Left ventricle myocardium inferior (tissue), 1 donor: ENCODE data around the gene TCF7L1. TPM values are rescaled to one million over a fixed set of nuclear protein-coding genes. Genes with fewer than 3 reads are reported as not detected.

Source experiments
- DNase-seq: peaks from one replicate; pipeline ENCODE4 v3.0.0-alpha.2; 2020
- H3K27ac ChIP-seq: fragments of 200-600 bp; replicated peaks from 2 replicates; pipeline ENCODE4 v1.8.0; 2021
- H3K27me3 ChIP-seq: fragments of 200-600 bp; 2 replicates; pipeline ENCODE4 v1.8.0; 2021; ENCODE audit warnings: low read depth
- H3K36me3 ChIP-seq: fragments of 200-600 bp; 2 replicates; pipeline ENCODE4 v1.8.0; 2021
- H3K4me1 ChIP-seq: fragments of 200-600 bp; 2 replicates; pipeline ENCODE4 v1.8.0; 2021
- H3K4me3 ChIP-seq: fragments of 200-600 bp; 2 replicates; pipeline ENCODE4 v1.8.0; 2021; ENCODE audit warnings: mild to moderate bottlenecking, moderate library complexity
- H3K9me3 ChIP-seq: fragments of 200-600 bp; replicated peaks from 2 replicates; pipeline ENCODE4 v1.8.0; 2021
- intact Hi-C: fragments of 100-400 bp; cut with micrococcal nuclease; formaldehyde crosslinking; loops from one replicate; pipeline ENCODE4 v1.11.0; 2022
- total RNA-seq: library from RNA; stranded (reverse); fragmentation: NEBNext Ultra II Directional; extraction: Animal tissue kit (Norgen Biotek cat#: 25700); gene quantifications from one replicate; pipeline ENCODE4 v1.2.1, GENCODE V29; 2021
- TF ChIP-seq, protein P1 (sequence below): fragments of 200-600 bp; IDR thresholded peaks from 2 replicates; pipeline ENCODE4 v1.8.0; 2021; ENCODE audit warnings: antibody characterized with exemption, mild to moderate bottlenecking, borderline replicate concordance
- donor health status: DM: no; HTN: yes; CAD: no; lungs with severe emphysema.

Gene TCF7L1
- total RNA-seq, 1 donor from 2014 or later = 7.0 TPM

GRCh38 chr2:85164145-85164569, 31.0 kb downstream of the TCF7L1 start:
- TF ChIP-seq, protein P1, sequence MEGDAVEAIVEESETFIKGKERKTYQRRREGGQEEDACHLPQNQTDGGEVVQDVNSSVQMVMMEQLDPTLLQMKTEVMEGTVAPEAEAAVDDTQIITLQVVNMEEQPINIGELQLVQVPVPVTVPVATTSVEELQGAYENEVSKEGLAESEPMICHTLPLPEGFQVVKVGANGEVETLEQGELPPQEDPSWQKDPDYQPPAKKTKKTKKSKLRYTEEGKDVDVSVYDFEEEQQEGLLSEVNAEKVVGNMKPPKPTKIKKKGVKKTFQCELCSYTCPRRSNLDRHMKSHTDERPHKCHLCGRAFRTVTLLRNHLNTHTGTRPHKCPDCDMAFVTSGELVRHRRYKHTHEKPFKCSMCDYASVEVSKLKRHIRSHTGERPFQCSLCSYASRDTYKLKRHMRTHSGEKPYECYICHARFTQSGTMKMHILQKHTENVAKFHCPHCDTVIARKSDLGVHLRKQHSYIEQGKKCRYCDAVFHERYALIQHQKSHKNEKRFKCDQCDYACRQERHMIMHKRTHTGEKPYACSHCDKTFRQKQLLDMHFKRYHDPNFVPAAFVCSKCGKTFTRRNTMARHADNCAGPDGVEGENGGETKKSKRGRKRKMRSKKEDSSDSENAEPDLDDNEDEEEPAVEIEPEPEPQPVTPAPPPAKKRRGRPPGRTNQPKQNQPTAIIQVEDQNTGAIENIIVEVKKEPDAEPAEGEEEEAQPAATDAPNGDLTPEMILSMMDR = no peak
- H3K27me3 ChIP-seq = no peaks in the 10 kb centered on the region
- no peaks in the 10 kb centered on the region for H3K36me3 ChIP-seq
- H3K9me3 ChIP-seq = no peaks in the 10 kb centered on the region
- H3K4me3 ChIP-seq = no peak overlapping the region
- no peak overlapping the region for H3K27ac ChIP-seq
- peaks cover 64% of the 10 kb centered on the region for H3K4me1 ChIP-seq
- intact Hi-C loops = no loop called here
- no peak for DNase-seq

DNA sequence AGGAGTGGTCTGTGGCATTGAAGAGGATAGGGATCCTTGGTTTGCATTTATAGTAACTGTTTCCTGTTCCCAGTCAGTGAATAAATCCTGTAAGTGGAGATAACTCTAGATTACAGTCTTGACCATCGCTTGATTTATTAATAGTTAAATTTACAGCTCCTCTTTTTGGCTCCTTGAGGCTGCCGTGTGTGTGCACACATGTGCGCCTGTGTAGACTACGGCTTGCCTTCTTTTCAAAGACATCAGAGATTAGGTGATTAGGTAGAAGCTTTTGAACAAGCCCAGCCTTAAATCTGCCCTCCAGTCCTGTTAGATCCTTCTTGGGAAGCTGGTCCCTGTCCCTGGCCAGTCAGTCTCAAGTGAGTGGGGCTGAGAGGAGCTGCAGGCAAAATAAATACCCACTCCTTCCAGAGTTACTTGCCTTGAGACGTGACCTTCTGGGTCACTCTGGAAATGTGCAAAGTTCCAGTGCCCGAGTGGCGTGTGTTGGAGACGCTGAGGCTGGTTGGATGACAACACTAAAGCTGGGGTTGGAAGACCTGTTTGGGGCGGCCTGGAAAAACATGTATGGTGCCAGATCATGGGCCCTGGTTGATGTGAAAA, 32.0 kb downstream of the TCF7L1 start:
- peaks cover 54% of the 10 kb centered on the region for H3K4me1 ChIP-seq
- no peak for DNase-seq
- H3K9me3 ChIP-seq = no peaks in the 10 kb centered on the region
- H3K36me3 ChIP-seq = no peaks in the 10 kb centered on the region
- no peaks in the 10 kb centered on the region for H3K27me3 ChIP-seq
- no peak overlapping the region for H3K27ac ChIP-seq
- TF ChIP-seq, protein P1 = no peak
- H3K4me3 ChIP-seq = no peak overlapping the region
- intact Hi-C loops = no loop called here

GRCh38 chr2:85166021-85166420, 32.8 kb downstream of the TCF7L1 start:
- no peaks in the 10 kb centered on the region for H3K9me3 ChIP-seq
- no peaks in the 10 kb centered on the region for H3K36me3 ChIP-seq
- no peaks in the 10 kb centered on the region for H3K27me3 ChIP-seq
- DNase-seq = no peak
- H3K4me3 ChIP-seq = no peak overlapping the region
- H3K4me1 ChIP-seq = peaks cover 48% of the 10 kb centered on the region
- intact Hi-C loops = no loop called here
- TF ChIP-seq, protein P1 = no peak
- no peak overlapping the region for H3K27ac ChIP-seq

DNA sequence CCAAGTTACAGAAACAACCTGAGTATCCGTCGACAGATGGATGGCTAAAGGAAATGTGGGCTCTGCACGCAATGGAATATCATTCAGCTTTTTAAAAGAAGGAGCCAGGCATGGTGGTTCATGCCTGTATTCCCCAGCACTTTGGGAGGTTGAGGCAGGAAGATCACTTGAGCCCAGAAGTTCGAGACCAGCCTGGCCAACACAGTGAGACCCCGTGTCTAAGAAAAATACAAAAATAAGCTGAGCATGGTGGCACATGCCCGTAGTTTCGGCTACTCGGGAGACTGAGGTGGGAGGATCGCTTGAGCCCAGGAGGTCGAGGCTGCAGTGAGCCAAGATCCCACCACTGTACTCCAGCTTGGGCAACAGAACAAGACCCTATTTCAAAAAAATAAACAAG, 34.3 kb downstream of the TCF7L1 start:
- TF ChIP-seq, protein P1 = no peak
- peaks cover 33% of the 10 kb centered on the region for H3K4me1 ChIP-seq
- no peak for DNase-seq
- no peaks in the 10 kb centered on the region for H3K27me3 ChIP-seq
- intact Hi-C loops = no loop called here
- H3K4me3 ChIP-seq = no peak overlapping the region
- no peaks in the 10 kb centered on the region for H3K36me3 ChIP-seq
- H3K9me3 ChIP-seq = no peaks in the 10 kb centered on the region
- no peak overlapping the region for H3K27ac ChIP-seq

GRCh38 chr2:85168942-85169341, 35.8 kb downstream of the TCF7L1 start:
- Histone ChIP-seq H3K4me1 (peaks cover 25% of the 10 kb centered on the region), H3K27ac (no peak overlapping the region), H3K36me3 (no peaks in the 10 kb centered on the region), H3K27me3 (no peaks in the 10 kb centered on the region), H3K4me3 (no peak overlapping the region), H3K9me3 (no peaks in the 10 kb centered on the region)
- TF ChIP-seq, protein P1 = no peak
- intact Hi-C loops = no loop called here
- no peak for DNase-seq

- Histone ChIP-seq H3K4me1 (peaks cover 25% of the 10 kb centered on the region), H3K9me3 (no peaks in the 10 kb centered on the region), H3K36me3 (no peaks in the 10 kb centered on the region), H3K27me3 (no peaks in the 10 kb centered on the region), H3K27ac (no peak overlapping the region), H3K4me3 (no peak overlapping the region)
- TF ChIP-seq, protein P1 = no peak
- no peak for DNase-seq
- intact Hi-C loops = no loop called here
Observed at GRCh38 chr2:85169581-85169980, 36.4 kb downstream of the TCF7L1 start.
